Measurements from ENCODE around the gene POLD4. TPM values are rescaled to one million over a fixed set of nuclear protein-coding genes. Genes with fewer than 3 reads are reported as not detected.

The POLD4 gene
- total and polyA plus RNA-seq, 12 donors = 13.0 to 166 (median 95.6) TPM

DNA sequence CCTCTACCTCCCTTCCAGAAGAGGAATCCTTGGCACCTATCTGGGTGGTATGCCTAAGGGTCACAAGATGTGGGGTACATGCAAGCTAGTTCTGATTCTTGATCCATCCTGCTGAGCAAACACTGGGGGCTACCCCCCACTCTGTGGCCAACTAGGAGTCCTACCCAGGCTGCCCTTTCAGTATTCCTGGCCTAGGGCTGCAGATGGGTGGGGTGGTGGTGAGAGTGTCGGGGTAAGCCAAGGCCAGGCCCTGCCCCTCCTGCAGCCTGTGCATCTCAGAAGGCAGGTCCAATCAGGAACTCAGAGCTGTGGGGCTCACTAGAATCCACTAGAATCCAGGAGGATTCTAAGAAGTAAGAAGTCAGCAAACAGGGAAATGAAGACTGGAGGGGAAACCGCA is 39.1 kb downstream of the POLD4 start:
- Histone ChIP-seq H3K9me3 (replicated peaks in 1 of 3) (no peaks in the 10 kb centered on the region), H3K27ac (no peak overlapping the region), H3K36me3 (replicated peaks in 1 of 2) (peaks cover 0 to 15% of the 10 kb centered on the region in 2 donors), H3K27me3 (no peaks in the 10 kb centered on the region), H3K4me1 (replicated peaks in 1 of 2) (peaks cover 0 to 12% of the 10 kb centered on the region in 2 donors), H3K4me3 (no peak overlapping the region)
- intact Hi-C loops (cut with DNase I) = loop anchor here in 1 of 2 donors (10.0 kb wide), 1 partner anchor 229 kb away; no protein-coding TSS in a partner anchor
- TF ChIP-seq, protein P1, sequence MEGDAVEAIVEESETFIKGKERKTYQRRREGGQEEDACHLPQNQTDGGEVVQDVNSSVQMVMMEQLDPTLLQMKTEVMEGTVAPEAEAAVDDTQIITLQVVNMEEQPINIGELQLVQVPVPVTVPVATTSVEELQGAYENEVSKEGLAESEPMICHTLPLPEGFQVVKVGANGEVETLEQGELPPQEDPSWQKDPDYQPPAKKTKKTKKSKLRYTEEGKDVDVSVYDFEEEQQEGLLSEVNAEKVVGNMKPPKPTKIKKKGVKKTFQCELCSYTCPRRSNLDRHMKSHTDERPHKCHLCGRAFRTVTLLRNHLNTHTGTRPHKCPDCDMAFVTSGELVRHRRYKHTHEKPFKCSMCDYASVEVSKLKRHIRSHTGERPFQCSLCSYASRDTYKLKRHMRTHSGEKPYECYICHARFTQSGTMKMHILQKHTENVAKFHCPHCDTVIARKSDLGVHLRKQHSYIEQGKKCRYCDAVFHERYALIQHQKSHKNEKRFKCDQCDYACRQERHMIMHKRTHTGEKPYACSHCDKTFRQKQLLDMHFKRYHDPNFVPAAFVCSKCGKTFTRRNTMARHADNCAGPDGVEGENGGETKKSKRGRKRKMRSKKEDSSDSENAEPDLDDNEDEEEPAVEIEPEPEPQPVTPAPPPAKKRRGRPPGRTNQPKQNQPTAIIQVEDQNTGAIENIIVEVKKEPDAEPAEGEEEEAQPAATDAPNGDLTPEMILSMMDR (IDR thresholded peaks at IDR 0.05) = no peak
- TF ChIP-seq POLR2A (IDR thresholded peaks at IDR 0.05) = no peak
- WGBS, 4 donors = 72 to 94% (median 79%) methylated on average over 2 of the region's 2 CpGs
- DNase-seq = peak in 1 of 7 donors; percentile 39

DNA sequence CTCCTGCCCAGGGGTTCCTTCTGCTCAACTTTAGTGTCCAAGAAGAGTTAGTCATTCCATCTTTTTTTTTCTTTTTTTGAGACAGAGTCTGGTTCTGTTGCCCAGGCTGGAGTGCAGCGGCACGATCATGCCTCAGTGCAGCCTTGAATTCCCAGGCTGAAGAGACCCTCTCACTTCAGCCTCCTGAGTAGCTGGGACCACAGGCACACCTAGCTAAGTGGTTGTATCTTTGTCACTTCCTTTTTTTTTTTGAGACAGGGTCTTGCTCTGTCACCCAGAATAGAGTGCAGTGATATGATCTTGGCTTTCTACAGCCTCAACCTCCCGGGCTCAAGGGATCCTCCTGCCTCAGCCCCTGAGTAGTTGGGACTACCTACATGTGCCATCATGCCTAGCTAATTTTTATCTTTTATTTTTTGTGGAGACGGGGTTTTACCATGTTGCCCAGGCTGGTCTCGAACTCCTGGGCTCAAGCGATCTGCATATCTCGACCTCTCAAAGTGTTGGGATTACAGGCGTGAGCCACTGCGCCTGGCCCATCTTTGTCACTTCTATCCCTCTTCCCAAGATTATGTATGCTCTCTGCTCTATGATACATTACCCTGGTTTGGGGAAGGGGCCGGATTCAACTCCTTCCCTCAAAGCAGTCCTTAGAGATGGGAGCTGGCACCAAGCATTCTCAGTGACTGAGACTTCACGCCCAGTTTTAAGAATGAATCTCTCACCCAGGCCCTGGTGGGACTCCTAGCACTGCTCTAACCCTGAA is 40.0 kb downstream of the POLD4 start:
- Histone ChIP-seq H3K4me1 (replicated peaks in 1 of 2) (peaks cover 0 to 5% of the 10 kb centered on the region in 2 donors), H3K36me3 (replicated peaks in 1 of 2) (peaks cover 0 to 20% of the 10 kb centered on the region in 2 donors), H3K27me3 (no peaks in the 10 kb centered on the region), H3K4me3 (no peak overlapping the region), H3K9me3 (replicated peaks in 1 of 3) (no peaks in the 10 kb centered on the region), H3K27ac (no peak overlapping the region)
- WGBS, 4 donors = 87 to 90% (median 89%) methylated on average over 11 of the region's 11 CpGs
- TF ChIP-seq POLR2A (IDR thresholded peaks at IDR 0.05) = no peak
- TF ChIP-seq, protein P1 (IDR thresholded peaks at IDR 0.05) = no peak
- intact Hi-C loops (cut with DNase I) = loop anchor here in 1 of 2 donors (10.0 kb wide), 1 partner anchor 229 kb away; no protein-coding TSS in a partner anchor
- DNase-seq = peak in 1 of 7 donors; percentile 39

DNA sequence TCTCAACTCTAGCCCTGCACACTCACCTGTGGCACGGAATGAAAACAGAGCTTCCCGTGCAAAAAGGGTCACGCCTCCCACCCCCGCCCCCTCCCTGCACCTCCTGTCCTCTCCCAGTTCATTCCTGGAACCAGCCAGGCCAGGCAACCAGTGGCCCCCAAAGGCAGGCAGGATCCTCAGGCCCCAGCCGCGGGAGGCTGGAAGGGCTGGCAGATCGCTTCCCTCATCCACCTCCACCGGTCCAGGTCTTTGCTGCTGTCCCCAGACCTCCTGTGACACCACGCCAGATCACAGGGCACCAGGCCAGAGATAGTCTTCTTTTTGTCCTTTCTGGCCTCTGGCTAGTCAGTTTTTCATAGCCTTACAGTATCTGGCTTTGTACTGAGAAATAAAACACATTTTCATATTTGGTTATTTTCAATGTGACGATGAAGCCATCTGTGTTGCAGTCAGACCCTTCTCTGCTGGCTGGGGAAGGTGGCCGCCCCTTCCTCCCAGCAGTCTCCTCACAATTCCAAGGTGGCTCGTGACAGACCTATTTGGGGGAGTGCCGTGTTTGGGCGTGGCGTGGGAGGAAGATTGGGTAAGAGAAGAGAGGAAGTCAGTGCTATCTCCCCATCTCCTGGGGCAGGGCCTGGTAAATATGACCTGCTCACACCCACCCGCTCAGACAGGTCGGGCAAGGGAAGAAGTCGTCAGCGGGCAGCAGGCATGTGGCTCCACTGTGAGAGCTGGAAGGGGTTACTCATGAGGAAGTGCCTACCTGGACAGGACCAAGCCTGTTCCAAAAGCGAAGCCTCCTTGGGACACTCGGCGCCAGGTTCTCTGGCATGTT is 40.9 kb downstream of the POLD4 start:
- intact Hi-C loops (cut with DNase I) = loop anchor here in 1 of 2 donors (10.0 kb wide), 1 partner anchor 228 kb away; no protein-coding TSS in a partner anchor
- H3K27me3 ChIP-seq = no peaks in the 10 kb centered on the region
- no peak for TF ChIP-seq POLR2A (IDR thresholded peaks at IDR 0.05)
- TF ChIP-seq, protein P1 (IDR thresholded peaks at IDR 0.05) = no peak
- WGBS, 4 donors = 67 to 79% (median 78%) methylated on average over 15 to 22 of the region's 22 CpGs
- no peaks in the 10 kb centered on the region for H3K9me3 ChIP-seq (replicated peaks in 1 of 3)
- H3K27ac ChIP-seq = no peak overlapping the region
- peak in 3 of 7 donors; percentile 13 to 51 (median 16) for DNase-seq
- H3K4me1 ChIP-seq (replicated peaks in 1 of 2) = no peaks in the 10 kb centered on the region
- peaks cover 0 to 20% of the 10 kb centered on the region in 2 donors for H3K36me3 ChIP-seq (replicated peaks in 1 of 2)
- no peak overlapping the region for H3K4me3 ChIP-seq

DNA sequence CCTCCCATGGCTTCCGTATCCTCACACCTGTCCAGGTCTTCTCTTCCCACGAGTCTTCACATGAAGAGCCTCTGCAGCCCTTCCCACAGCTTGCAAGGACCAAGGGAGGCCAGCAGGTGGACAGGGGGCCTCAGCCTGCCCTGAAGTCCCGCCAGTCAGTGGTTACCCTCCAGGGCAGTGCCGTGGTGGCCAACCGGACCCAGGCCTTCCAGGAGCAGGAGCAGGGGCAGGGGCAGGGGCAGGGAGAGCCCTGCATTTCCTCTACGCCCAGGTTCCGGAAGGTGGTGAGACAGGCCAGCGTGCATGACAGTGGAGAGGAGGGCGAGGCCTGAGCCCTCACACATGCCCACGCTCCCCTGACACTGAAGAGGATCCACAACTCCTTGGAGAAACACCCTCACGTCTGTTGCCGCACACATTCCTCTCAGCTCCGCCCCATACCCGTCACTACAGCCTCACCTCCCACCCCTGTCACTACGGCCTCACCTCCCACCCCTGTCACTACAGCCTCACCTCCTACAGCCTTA is 41.7 kb downstream of the POLD4 start:
- peak in 1 of 7 donors; percentile 41 for DNase-seq
- TF ChIP-seq, protein P1 (IDR thresholded peaks at IDR 0.05) = no peak
- no peak for TF ChIP-seq POLR2A (IDR thresholded peaks at IDR 0.05)
- H3K27ac ChIP-seq = no peak overlapping the region
- H3K4me1 ChIP-seq (replicated peaks in 1 of 2) = no peaks in the 10 kb centered on the region
- 86 to 96% (median 95%) methylated on average over 12 to 15 of the region's 15 CpGs for WGBS, 4 donors
- H3K4me3 ChIP-seq = no peak overlapping the region
- H3K27me3 ChIP-seq = no peaks in the 10 kb centered on the region
- intact Hi-C loops (cut with DNase I) = loop anchor here in 1 of 2 donors (10.0 kb wide), 1 partner anchor 227 kb away; no protein-coding TSS in a partner anchor
- peaks cover 0 to 20% of the 10 kb centered on the region in 2 donors for H3K36me3 ChIP-seq (replicated peaks in 1 of 2)
- H3K9me3 ChIP-seq (replicated peaks in 1 of 3) = no peaks in the 10 kb centered on the region
